Measurements from ENCODE around the gene OR51A7. TPM values are rescaled to one million over a fixed set of nuclear protein-coding genes. Genes with fewer than 3 reads are reported as not detected.
"Not testable (repeated sequence)": the region's sequence is repeated elsewhere in the genome, so short reads cannot be mapped to it uniquely, and the experiment has no call there.

OR51A7 gene
- not detected for total RNA-seq (2021; fragmentation: NEBNext Ultra II Directional; extraction: Animal tissue kit (Norgen Biotek cat#: 25700))
- long read RNA-seq: 0 reads

GRCh38 chr11:4903484-4903883 is at the start of gene OR51A7:
TSS of gene OR51A7 (plus strand) at chr11:4903783. CDS start at chr11:4907370, 3,587 bp downstream.
- H3K36me3 Mint-ChIP-seq (ENCODE audit: low read depth): no peaks in the 10 kb centered on the region
- TF ChIP-seq CTCF (IDR thresholded peaks at IDR 0.05): no peak
- H3K9me3 Mint-ChIP-seq: peaks cover 23% of the 10 kb centered on the region
- no peak for DNase-seq
- no peaks in the 10 kb centered on the region for H3K4me1 Mint-ChIP-seq (ENCODE audit: low read depth)
- no peak within 1 kb of the TSS for H3K4me3 Mint-ChIP-seq
- no peaks in the 10 kb centered on the region for H3K27me3 Mint-ChIP-seq (ENCODE audit: insufficient read depth)
- no peak within 1 kb of the TSS for H3K27ac Mint-ChIP-seq

GRCh38 chr11:4854286-4854685 is 49.3 kb upstream of the OR51A7 start:
- H3K27ac Mint-ChIP-seq; H3K36me3 Mint-ChIP-seq (ENCODE audit: low read depth); H3K27me3 Mint-ChIP-seq (ENCODE audit: insufficient read depth); H3K4me3 Mint-ChIP-seq; H3K4me1 Mint-ChIP-seq (ENCODE audit: low read depth); DNase-seq: not testable (repeated sequence)
- peaks cover 26% of the 10 kb centered on the region for H3K9me3 Mint-ChIP-seq

GRCh38 chr11:4862447-4863236 is 40.9 kb upstream of the OR51A7 start:
- no peak for DNase-seq
- Mint-ChIP-seq H3K4me3 (no peak overlapping the region), H3K27me3 (ENCODE audit: insufficient read depth) (no peaks in the 10 kb centered on the region), H3K4me1 (ENCODE audit: low read depth) (no peaks in the 10 kb centered on the region), H3K36me3 (ENCODE audit: low read depth) (no peaks in the 10 kb centered on the region; the same call in 1 of the 2 replicates), H3K9me3 (peaks cover 45% of the 10 kb centered on the region), H3K27ac (no peak overlapping the region)
- TF ChIP-seq CTCF (IDR thresholded peaks at IDR 0.05): no peak

GRCh38 chr11:4863876-4864275 is 39.7 kb upstream of the OR51A7 start:
- Mint-ChIP-seq H3K27ac (no peak overlapping the region), H3K4me3 (no peak overlapping the region), H3K9me3 (peaks cover 51% of the 10 kb centered on the region), H3K27me3 (ENCODE audit: insufficient read depth) (no peaks in the 10 kb centered on the region), H3K36me3 (ENCODE audit: low read depth) (no peaks in the 10 kb centered on the region; the same call in 1 of the 2 replicates), H3K4me1 (ENCODE audit: low read depth) (no peaks in the 10 kb centered on the region)
- no peak for DNase-seq
- TF ChIP-seq CTCF (IDR thresholded peaks at IDR 0.05): no peak

- DNase-seq: no peak
- TF ChIP-seq CTCF (IDR thresholded peaks at IDR 0.05): no peak
- Mint-ChIP-seq H3K9me3 (peaks cover 45% of the 10 kb centered on the region), H3K27ac (no peak overlapping the region), H3K36me3 (ENCODE audit: low read depth) (no peaks in the 10 kb centered on the region; the same call in 1 of the 2 replicates), H3K4me3 (no peak overlapping the region), H3K4me1 (ENCODE audit: low read depth) (no peaks in the 10 kb centered on the region), H3K27me3 (ENCODE audit: insufficient read depth) (no peaks in the 10 kb centered on the region)
Observed at GRCh38 chr11:4865855-4866254, 37.7 kb upstream of the OR51A7 start.

GRCh38 chr11:4881188-4881587 is 22.4 kb upstream of the OR51A7 start:
- Mint-ChIP-seq H3K27me3 (ENCODE audit: insufficient read depth) (no peaks in the 10 kb centered on the region), H3K27ac (no peak overlapping the region), H3K36me3 (ENCODE audit: low read depth) (no peaks in the 10 kb centered on the region), H3K4me3 (no peak overlapping the region), H3K4me1 (ENCODE audit: low read depth) (no peaks in the 10 kb centered on the region), H3K9me3 (peaks cover 33% of the 10 kb centered on the region)
- no peak for DNase-seq
- no peak for TF ChIP-seq CTCF (IDR thresholded peaks at IDR 0.05)

All from HFFc6 (cell line).